GM12873 (cell line): ENCODE data around the gene FARP2.

Experiments
- CTCF ChIP-seq: IDR thresholded peaks from 2 replicates; pipeline ENCODE4 v1.5.1; 2012; ENCODE audit warnings: low read depth, mild to moderate bottlenecking, moderate library complexity, low read length, control low read depth; ENCODE audit not compliant: insufficient read depth; ENCODE audit errors: missing control alignments

Gene FARP2

GRCh38 chr2:241430178-241430577, 74.1 kb downstream of the FARP2 start:
- TF ChIP-seq CTCF, result no peak

- TF ChIP-seq CTCF, result no peak
Measured at GRCh38 chr2:241432824-241433448, 76.9 kb downstream of the FARP2 start.

GRCh38 chr2:241437179-241437578, 81.1 kb downstream of the FARP2 start:
- no peak for TF ChIP-seq CTCF

GRCh38 chr2:241441492-241441891, 85.4 kb downstream of the FARP2 start:
- TF ChIP-seq CTCF, result no peak

GRCh38 chr2:241443486-241444223, 87.6 kb downstream of the FARP2 start:
- no peak for TF ChIP-seq CTCF

- TF ChIP-seq CTCF, result no peak
Measured at GRCh38 chr2:241445426-241445825, 89.3 kb downstream of the FARP2 start.

GRCh38 chr2:241451840-241452506, 95.9 kb downstream of the FARP2 start:
- no peak for TF ChIP-seq CTCF
